Liver (tissue), 3 donors: ENCODE results near the gene RPS19BP1.

Experiments used
- EGR1 ChIP-seq, 2 donors: IDR thresholded peaks; 2 replicates each; pipeline ENCODE4 v1.6.1; 2016 to 2018; ENCODE audit warnings: antibody characterized with exemption in 2 of 2, low read depth in 2 of 2
- FOXA1 ChIP-seq: IDR thresholded peaks from 2 replicates; pipeline ENCODE4 v1.6.1; 2016; ENCODE audit warnings: antibody characterized with exemption
- MAX ChIP-seq: IDR thresholded peaks from 2 replicates; pipeline ENCODE4 v1.6.1; 2016; ENCODE audit warnings: antibody characterized with exemption
- NR2F2 ChIP-seq: IDR thresholded peaks from 2 replicates; pipeline ENCODE4 v1.6.1; 2016; ENCODE audit warnings: antibody characterized with exemption
- RAD21 ChIP-seq, 2 donors: IDR thresholded peaks; 2 replicates each; pipeline ENCODE4 v1.6.1; 2016; ENCODE audit warnings: antibody characterized with exemption in 2 of 2, mild to moderate bottlenecking in 2 of 2
- SP1 ChIP-seq: IDR thresholded peaks from 2 replicates; pipeline ENCODE4 v1.6.1; 2018; ENCODE audit warnings: antibody characterized with exemption, mild to moderate bottlenecking
- ZBTB33 ChIP-seq: IDR thresholded peaks from 2 replicates; pipeline ENCODE4 v1.6.1; 2016; ENCODE audit warnings: antibody characterized with exemption
- TF ChIP-seq, protein P1 (sequence below): fragments of 150-350 bp; IDR thresholded peaks from 2 replicates; pipeline ENCODE4 v1.5.1; 2017; ENCODE audit warnings: improper control_type of control experiment, low read depth, low read length; ENCODE audit not compliant: missing input control
- TF ChIP-seq, protein P2 (sequence below): IDR thresholded peaks from 2 replicates; pipeline ENCODE4 v1.6.1; 2016; ENCODE audit warnings: antibody characterized with exemption, mild to moderate bottlenecking
- donor health status: healthy.
- donor health status: healthy.

- TF ChIP-seq MAX = no peak
- TF ChIP-seq, protein P1, sequence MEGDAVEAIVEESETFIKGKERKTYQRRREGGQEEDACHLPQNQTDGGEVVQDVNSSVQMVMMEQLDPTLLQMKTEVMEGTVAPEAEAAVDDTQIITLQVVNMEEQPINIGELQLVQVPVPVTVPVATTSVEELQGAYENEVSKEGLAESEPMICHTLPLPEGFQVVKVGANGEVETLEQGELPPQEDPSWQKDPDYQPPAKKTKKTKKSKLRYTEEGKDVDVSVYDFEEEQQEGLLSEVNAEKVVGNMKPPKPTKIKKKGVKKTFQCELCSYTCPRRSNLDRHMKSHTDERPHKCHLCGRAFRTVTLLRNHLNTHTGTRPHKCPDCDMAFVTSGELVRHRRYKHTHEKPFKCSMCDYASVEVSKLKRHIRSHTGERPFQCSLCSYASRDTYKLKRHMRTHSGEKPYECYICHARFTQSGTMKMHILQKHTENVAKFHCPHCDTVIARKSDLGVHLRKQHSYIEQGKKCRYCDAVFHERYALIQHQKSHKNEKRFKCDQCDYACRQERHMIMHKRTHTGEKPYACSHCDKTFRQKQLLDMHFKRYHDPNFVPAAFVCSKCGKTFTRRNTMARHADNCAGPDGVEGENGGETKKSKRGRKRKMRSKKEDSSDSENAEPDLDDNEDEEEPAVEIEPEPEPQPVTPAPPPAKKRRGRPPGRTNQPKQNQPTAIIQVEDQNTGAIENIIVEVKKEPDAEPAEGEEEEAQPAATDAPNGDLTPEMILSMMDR = no peak
- no peak for TF ChIP-seq EGR1 (IDR thresholded peaks at IDR 0.05; ENCODE audit: low read depth in 2 of 2)
- no peak for TF ChIP-seq NR2F2
- no peak for TF ChIP-seq FOXA1
- no peak for TF ChIP-seq ZBTB33
- TF ChIP-seq SP1 = no peak
- no peak for TF ChIP-seq RAD21 (IDR thresholded peaks at IDR 0.05)
- TF ChIP-seq, protein P2, sequence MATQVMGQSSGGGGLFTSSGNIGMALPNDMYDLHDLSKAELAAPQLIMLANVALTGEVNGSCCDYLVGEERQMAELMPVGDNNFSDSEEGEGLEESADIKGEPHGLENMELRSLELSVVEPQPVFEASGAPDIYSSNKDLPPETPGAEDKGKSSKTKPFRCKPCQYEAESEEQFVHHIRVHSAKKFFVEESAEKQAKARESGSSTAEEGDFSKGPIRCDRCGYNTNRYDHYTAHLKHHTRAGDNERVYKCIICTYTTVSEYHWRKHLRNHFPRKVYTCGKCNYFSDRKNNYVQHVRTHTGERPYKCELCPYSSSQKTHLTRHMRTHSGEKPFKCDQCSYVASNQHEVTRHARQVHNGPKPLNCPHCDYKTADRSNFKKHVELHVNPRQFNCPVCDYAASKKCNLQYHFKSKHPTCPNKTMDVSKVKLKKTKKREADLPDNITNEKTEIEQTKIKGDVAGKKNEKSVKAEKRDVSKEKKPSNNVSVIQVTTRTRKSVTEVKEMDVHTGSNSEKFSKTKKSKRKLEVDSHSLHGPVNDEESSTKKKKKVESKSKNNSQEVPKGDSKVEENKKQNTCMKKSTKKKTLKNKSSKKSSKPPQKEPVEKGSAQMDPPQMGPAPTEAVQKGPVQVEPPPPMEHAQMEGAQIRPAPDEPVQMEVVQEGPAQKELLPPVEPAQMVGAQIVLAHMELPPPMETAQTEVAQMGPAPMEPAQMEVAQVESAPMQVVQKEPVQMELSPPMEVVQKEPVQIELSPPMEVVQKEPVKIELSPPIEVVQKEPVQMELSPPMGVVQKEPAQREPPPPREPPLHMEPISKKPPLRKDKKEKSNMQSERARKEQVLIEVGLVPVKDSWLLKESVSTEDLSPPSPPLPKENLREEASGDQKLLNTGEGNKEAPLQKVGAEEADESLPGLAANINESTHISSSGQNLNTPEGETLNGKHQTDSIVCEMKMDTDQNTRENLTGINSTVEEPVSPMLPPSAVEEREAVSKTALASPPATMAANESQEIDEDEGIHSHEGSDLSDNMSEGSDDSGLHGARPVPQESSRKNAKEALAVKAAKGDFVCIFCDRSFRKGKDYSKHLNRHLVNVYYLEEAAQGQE = no peak
Measured at GRCh38 chr22:39581303-39581702, 48.8 kb upstream of the RPS19BP1 start.
